GM12891 (cell line): ENCODE measurements around the gene SIGLEC8.
"Not testable (repeated sequence)": the region's sequence is repeated elsewhere in the genome, so short reads cannot be mapped to it uniquely, and the experiment has no call there.

Source experiments
- DNase-seq: peaks from one replicate; pipeline ENCODE4 v3.0.0; 2011; ENCODE audit warnings: low spot score; ENCODE audit not compliant: insufficient read length
- FAIRE-seq: peaks from 2 replicates; lab custom pipeline; 2011; peaks lifted over from hg19 to GRCh38; lab: Jason Lieb, UNC
- PAX5 ChIP-seq: IDR thresholded peaks from 2 replicates; pipeline ENCODE4 v1.6.1; 2011; ENCODE audit warnings: low read length, moderate library complexity, mild to moderate bottlenecking; ENCODE audit not compliant: insufficient read depth, severe bottlenecking
- POLR2A ChIP-seq: IDR thresholded peaks from 2 replicates; pipeline ENCODE4 v1.6.1; 2011; ENCODE audit warnings: low read depth, low read length, control low read depth
- POLR2AphosphoS5 ChIP-seq: IDR thresholded peaks from 2 replicates; pipeline ENCODE4 v1.6.1; 2011; ENCODE audit warnings: low read depth, low read length, control low read depth
- POU2F2 ChIP-seq: IDR thresholded peaks from 2 replicates; pipeline ENCODE4 v1.6.1; 2011; ENCODE audit warnings: low read depth, mild to moderate bottlenecking, control low read depth, low read length, moderate library complexity
- SPI1 ChIP-seq: IDR thresholded peaks from 2 replicates; pipeline ENCODE4 v1.6.1; 2011; ENCODE audit warnings: low read depth, low read length, control low read depth
- TAF1 ChIP-seq: IDR thresholded peaks from 2 replicates; pipeline ENCODE4 v1.6.1; 2011; ENCODE audit warnings: low read depth, low read length, control low read depth

SIGLEC8 gene

GRCh38 chr19:51448011-51448410, 10.2 kb downstream of the SIGLEC8 start:
- no peak for TF ChIP-seq PAX5
- no peak for TF ChIP-seq SPI1
- no peak for TF ChIP-seq POLR2AphosphoS5
- TF ChIP-seq POLR2A: no peak
- no peak for TF ChIP-seq TAF1
- no peak for TF ChIP-seq POU2F2
- no peak for DNase-seq
- FAIRE-seq: no peak

GRCh38 chr19:51447510-51447909, 10.7 kb downstream of the SIGLEC8 start:
- not testable (repeated sequence) for DNase-seq, FAIRE-seq

- DNase-seq (peak; percentile 46), FAIRE-seq (peak; percentile 100)
- peak; percentile 55 for TF ChIP-seq PAX5
- 0 out of 2 replicates have a peak, but pooled peaks have one; percentile 16 for TF ChIP-seq SPI1
- TF ChIP-seq TAF1: no peak
- TF ChIP-seq POLR2AphosphoS5: no peak
- TF ChIP-seq POLR2A: no peak
- peak; percentile 72; the same call in 1 of the 2 replicates for TF ChIP-seq POU2F2
Observed at GRCh38 chr19:51441410-51442390, 16.6 kb downstream of the SIGLEC8 start.

GRCh38 chr19:51440846-51441409, 17.3 kb downstream of the SIGLEC8 start:
- FAIRE-seq (no peak), DNase-seq (no peak)
- TF ChIP-seq SPI1 (no peak), PAX5 (no peak), POU2F2 (no peak), POLR2AphosphoS5 (no peak), TAF1 (no peak), POLR2A (no peak)

GRCh38 chr19:51440052-51440451, 18.2 kb downstream of the SIGLEC8 start:
- FAIRE-seq (no peak), DNase-seq (no peak)
- TF ChIP-seq SPI1 (no peak), TAF1 (no peak), PAX5 (no peak), POU2F2 (no peak)

- FAIRE-seq (peak; percentile 59), DNase-seq (no peak)
- TF ChIP-seq POLR2AphosphoS5 (no peak), PAX5 (no peak), POU2F2 (no peak), TAF1 (no peak), SPI1 (no peak), POLR2A (no peak)
Observed at GRCh38 chr19:51439021-51439465, 19.2 kb downstream of the SIGLEC8 start.

GRCh38 chr19:51434456-51434855, 23.8 kb downstream of the SIGLEC8 start:
- no peak for TF ChIP-seq POU2F2
- TF ChIP-seq PAX5: no peak
- no peak for TF ChIP-seq POLR2A
- TF ChIP-seq POLR2AphosphoS5: no peak
- no peak for TF ChIP-seq SPI1
- TF ChIP-seq TAF1: no peak
- no peak for FAIRE-seq
- no peak for DNase-seq

- DNase-seq (no peak), FAIRE-seq (no peak)
- TF ChIP-seq POU2F2 (no peak), PAX5 (no peak), TAF1 (no peak), SPI1 (no peak)
Observed at GRCh38 chr19:51433043-51433442, 25.2 kb downstream of the SIGLEC8 start.

GRCh38 chr19:51431124-51431523, 27.1 kb downstream of the SIGLEC8 start:
- DNase-seq: no peak
- TF ChIP-seq SPI1 (no peak), PAX5 (no peak), POU2F2 (no peak), POLR2AphosphoS5 (no peak), TAF1 (no peak), POLR2A (no peak)
- FAIRE-seq: no peak

GRCh38 chr19:51430221-51430620, 28.0 kb downstream of the SIGLEC8 start:
- TF ChIP-seq POLR2AphosphoS5: no peak
- no peak for TF ChIP-seq SPI1
- TF ChIP-seq TAF1: no peak
- no peak for TF ChIP-seq POLR2A
- TF ChIP-seq POU2F2: no peak
- DNase-seq: no peak
- no peak for FAIRE-seq

GRCh38 chr19:51427201-51427600, 31.1 kb downstream of the SIGLEC8 start:
- FAIRE-seq: no peak
- TF ChIP-seq POLR2A: no peak
- no peak for TF ChIP-seq POU2F2
- TF ChIP-seq POLR2AphosphoS5: no peak
- no peak for TF ChIP-seq TAF1
- TF ChIP-seq SPI1: no peak
- TF ChIP-seq PAX5: no peak
- no peak for DNase-seq
